ENCODE measurements around the gene NPIPA7. TPM values are rescaled to one million over a fixed set of nuclear protein-coding genes. Genes with fewer than 3 reads are reported as not detected.
"Not testable (repeated sequence)": the region's sequence is repeated elsewhere in the genome, so short reads cannot be mapped to it uniquely, and the experiment has no call there.

NPIPA7 gene
- total RNA-seq, 1 experiment from 2014 or later: 3.8 TPM

DNA sequence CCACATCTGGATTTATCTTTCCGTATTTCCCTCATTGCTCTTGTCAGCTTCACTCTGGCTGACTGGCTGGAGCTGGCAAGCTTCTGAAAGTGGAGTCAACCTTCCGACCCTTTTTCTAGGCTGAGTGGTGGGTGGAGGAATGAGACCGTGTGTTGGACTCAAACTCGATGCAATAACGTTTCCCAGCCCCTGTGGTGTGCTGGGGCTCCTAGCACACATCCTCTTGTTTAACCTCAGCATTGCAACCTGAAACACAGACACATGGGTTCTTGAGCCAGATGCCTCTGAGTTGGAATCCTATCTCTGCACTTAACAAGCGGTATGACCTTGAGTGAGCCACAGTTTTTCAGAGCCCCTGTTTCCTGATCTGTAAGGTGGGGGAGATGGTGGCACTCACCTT lies 29.5 kb downstream of the NPIPA7 start:
- no CpG with 5 or more reads among the region's 6 CpGs for WGBS (ENCODE audit: extremely low coverage, insufficient read length, low lambda C conversion rate)
- not testable (repeated sequence) for H3K79me2 ChIP-seq (ENCODE audit: insufficient read depth, low read length); H4K5ac ChIP-seq (ENCODE audit: insufficient read length, low read depth, low read length); H3K79me1 ChIP-seq (ENCODE audit: insufficient read depth, low read depth, low read length, poor library complexity, severe bottlenecking); H3K9ac ChIP-seq (ENCODE audit: extremely low read depth, insufficient read length, low read length); H3K4me3 Mint-ChIP-seq; H3K18ac ChIP-seq (ENCODE audit: insufficient read length, low read depth, low read length); H3K27ac ChIP-seq (ENCODE audit: insufficient read length, low read depth, low read length); H2BK15ac ChIP-seq (ENCODE audit: low read depth, low read length); H3K27me3 Mint-ChIP-seq (ENCODE audit: low read depth); H3T11ph ChIP-seq (ENCODE audit: low read length); H4K8ac ChIP-seq (replicated peaks; ENCODE audit: insufficient read length, low read depth, low read length); H3K9me3 ChIP-seq (ENCODE audit: control insufficient read depth, low read depth, low read length); H3K23me2 ChIP-seq (ENCODE audit: insufficient read length, low read depth, low read length, poor library complexity, severe bottlenecking); H3K14ac ChIP-seq (ENCODE audit: insufficient read depth, low read length); H3K4me1 ChIP-seq (ENCODE audit: insufficient read depth, low read length); H3K4ac ChIP-seq (ENCODE audit: low read depth, low read length); H3K4me2 ChIP-seq (ENCODE audit: insufficient read depth, insufficient read length, low read length); H3K56ac ChIP-seq (ENCODE audit: insufficient read length, low read depth, low read length); H2AFZ ChIP-seq (ENCODE audit: low read length); H2BK20ac ChIP-seq (ENCODE audit: low read depth, low read length, poor library complexity, severe bottlenecking); H4K20me1 ChIP-seq (ENCODE audit: control insufficient read depth, insufficient read depth, insufficient read length); H3K4me1 Mint-ChIP-seq; H2BK120ac ChIP-seq (ENCODE audit: low read depth, low read length, poor library complexity, severe bottlenecking); H3K27me3 ChIP-seq (ENCODE audit: insufficient read depth, low read length); H2BK5ac ChIP-seq (ENCODE audit: insufficient read length, low read length); H4K91ac ChIP-seq (ENCODE audit: insufficient read length, low read depth, low read length); H3K36me3 Mint-ChIP-seq (ENCODE audit: insufficient read depth in 1 of 3, low read depth in 3 of 3); H2AK5ac ChIP-seq (ENCODE audit: insufficient read length, low read length); DNase-seq; H3K23ac ChIP-seq (ENCODE audit: insufficient read length, low read depth, low read length); H2BK12ac ChIP-seq (ENCODE audit: insufficient read length, low read depth, low read length); H3K9me3 Mint-ChIP-seq; H3K27ac Mint-ChIP-seq

DNA sequence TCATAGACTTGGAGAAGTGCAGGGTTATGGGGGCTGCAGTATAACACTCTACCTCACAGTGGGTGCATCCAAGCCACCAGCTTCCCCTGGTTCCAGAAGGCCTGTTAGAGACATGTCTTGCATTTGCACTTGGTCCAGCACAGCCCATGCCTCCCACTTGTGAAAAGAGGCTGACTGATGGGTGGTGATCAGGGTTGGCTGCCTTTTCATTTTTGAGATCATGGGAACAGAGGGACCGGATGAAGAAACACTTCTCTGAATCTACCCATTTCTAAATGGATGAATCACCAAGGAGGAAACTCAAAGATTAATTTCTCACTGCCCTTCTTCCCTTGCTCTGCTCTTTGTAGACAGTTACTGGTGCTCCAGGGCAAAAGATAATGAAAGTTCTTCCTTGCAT lies 34.8 kb downstream of the NPIPA7 start:
- H3K36me3 Mint-ChIP-seq (ENCODE audit: insufficient read depth in 1 of 3, low read depth in 3 of 3); H3K18ac ChIP-seq (ENCODE audit: insufficient read length, low read depth, low read length); H2BK5ac ChIP-seq (ENCODE audit: insufficient read length, low read length); H2BK12ac ChIP-seq (ENCODE audit: insufficient read length, low read depth, low read length); H4K20me1 ChIP-seq (ENCODE audit: control insufficient read depth, insufficient read depth, insufficient read length); H3K79me2 ChIP-seq (ENCODE audit: insufficient read depth, low read length); H3K4me1 ChIP-seq (ENCODE audit: insufficient read depth, low read length); H3K9me3 Mint-ChIP-seq; H3K23me2 ChIP-seq (ENCODE audit: insufficient read length, low read depth, low read length, poor library complexity, severe bottlenecking); H3K27ac Mint-ChIP-seq; H3K4me1 Mint-ChIP-seq; H4K8ac ChIP-seq (replicated peaks; ENCODE audit: insufficient read length, low read depth, low read length); H2BK120ac ChIP-seq (ENCODE audit: low read depth, low read length, poor library complexity, severe bottlenecking); H3K56ac ChIP-seq (ENCODE audit: insufficient read length, low read depth, low read length); H3K4ac ChIP-seq (ENCODE audit: low read depth, low read length); H3K23ac ChIP-seq (ENCODE audit: insufficient read length, low read depth, low read length); H3K27me3 Mint-ChIP-seq (ENCODE audit: low read depth); H3K4me2 ChIP-seq (ENCODE audit: insufficient read depth, insufficient read length, low read length); H3K27ac ChIP-seq (ENCODE audit: insufficient read length, low read depth, low read length); H2AK5ac ChIP-seq (ENCODE audit: insufficient read length, low read length); H3T11ph ChIP-seq (ENCODE audit: low read length); H3K27me3 ChIP-seq (ENCODE audit: insufficient read depth, low read length); DNase-seq; H2AFZ ChIP-seq (ENCODE audit: low read length); H4K91ac ChIP-seq (ENCODE audit: insufficient read length, low read depth, low read length); H2BK20ac ChIP-seq (ENCODE audit: low read depth, low read length, poor library complexity, severe bottlenecking); H3K79me1 ChIP-seq (ENCODE audit: insufficient read depth, low read depth, low read length, poor library complexity, severe bottlenecking); H3K14ac ChIP-seq (ENCODE audit: insufficient read depth, low read length); H4K5ac ChIP-seq (ENCODE audit: insufficient read length, low read depth, low read length); H2BK15ac ChIP-seq (ENCODE audit: low read depth, low read length); H3K4me3 Mint-ChIP-seq; H3K9ac ChIP-seq (ENCODE audit: extremely low read depth, insufficient read length, low read length); H3K9me3 ChIP-seq (ENCODE audit: control insufficient read depth, low read depth, low read length): not testable (repeated sequence)
- no CpG with 5 or more reads among the region's 1 CpG for WGBS (ENCODE audit: extremely low coverage, insufficient read length, low lambda C conversion rate)

All from H9 (cell line).